IMR-90 (cell line): ENCODE results near the gene KIF6. TPM values are rescaled to one million over a fixed set of nuclear protein-coding genes. Genes with fewer than 3 reads are reported as not detected.

Source experiments
- ATAC-seq: fragments of 200-7000 bp; cut with Tn5 transposase; 2 replicates; pipeline ENCODE4 v1.9.1; 2020; ENCODE audit warnings: low read depth, mild to moderate bottlenecking, moderate library complexity
- BruUV-seq: library from RNA; stranded (reverse); fragments of 400-500 nt; replicated peaks from 2 replicates; lab custom pipeline; 2021; lab: Mats Ljungman, UMichigan
- CTCF ChIA-PET: fragments of 300-600 bp; formaldehyde crosslinking; extraction: SDS; loops from one replicate; lab custom pipeline; 2021; ENCODE audit warnings: antibody characterized with exemption; lab: Yijun Ruan, JAX
- POLR2A ChIA-PET: fragments of 300-600 bp; sonication (Branson Sonifier 250); formaldehyde crosslinking; loops from one replicate; lab custom pipeline; 2022; ENCODE audit warnings: antibody characterized with exemption; ENCODE audit not compliant: unreplicated experiment; lab: Charles Lee
- DNase-seq: peaks from one replicate; pipeline ENCODE4 v3.0.0; 2013
- H2AFZ ChIP-seq: replicated peaks from 2 replicates; pipeline ENCODE3; 2013; ENCODE audit warnings: low read length, mild to moderate bottlenecking; ENCODE audit not compliant: poor library complexity
- H2AK5ac ChIP-seq: 2 replicates; pipeline ENCODE4 v1.6.1; 2013; ENCODE audit warnings: low read depth, low read length, inconsistent platforms
- H2AK9ac ChIP-seq: replicated peaks from 2 replicates; pipeline ENCODE3; 2013; ENCODE audit warnings: mild to moderate bottlenecking, low read depth, low read length, moderate library complexity; ENCODE audit not compliant: poor library complexity
- H2BK120ac ChIP-seq: 2 replicates; pipeline ENCODE4 v1.6.1; 2013; ENCODE audit warnings: low read depth, low read length, inconsistent platforms
- H2BK15ac ChIP-seq: 3 replicates; pipeline ENCODE4 v1.6.1; 2013; ENCODE audit warnings: low read depth, low read length, inconsistent platforms
- H2BK20ac ChIP-seq: 2 replicates; pipeline ENCODE4 v1.6.1; 2013; ENCODE audit warnings: low read depth, mild to moderate bottlenecking, inconsistent platforms, low read length, moderate library complexity
- H2BK5ac ChIP-seq: 2 replicates; pipeline ENCODE4 v1.6.1; 2013; ENCODE audit warnings: mild to moderate bottlenecking, low read depth, low read length, inconsistent platforms; ENCODE audit not compliant: poor library complexity, severe bottlenecking
- H3K14ac ChIP-seq: replicated peaks from 2 replicates; pipeline ENCODE4 v1.6.1; 2013; ENCODE audit warnings: low read depth, low read length, inconsistent platforms
- H3K18ac ChIP-seq: 2 replicates; pipeline ENCODE4 v1.6.1; 2013; ENCODE audit warnings: low read depth, low read length, control low read depth
- H3K23ac ChIP-seq: 2 replicates; pipeline ENCODE4 v1.6.1; 2013; ENCODE audit warnings: low read depth, low read length, inconsistent platforms
- H3K27ac ChIP-seq: 2 replicates; pipeline ENCODE4 v1.5.1; 2013; ENCODE audit warnings: mild to moderate bottlenecking, control low read depth, low read length; ENCODE audit not compliant: insufficient read depth
- H3K27me3 ChIP-seq: 2 replicates; pipeline ENCODE4 v1.6.1; 2013; ENCODE audit warnings: low read length; ENCODE audit not compliant: control insufficient read depth, insufficient read depth
- H3K36me3 ChIP-seq: 2 replicates; pipeline ENCODE4 v1.6.1; 2013; ENCODE audit warnings: low read length, mixed read lengths; ENCODE audit not compliant: control insufficient read depth, insufficient read depth
- H3K4ac ChIP-seq: 2 replicates; pipeline ENCODE4 v1.6.1; 2013; ENCODE audit warnings: low read depth, low read length, inconsistent platforms
- H3K4me1 ChIP-seq: 2 replicates; pipeline ENCODE4 v1.6.1; 2013; ENCODE audit warnings: low read length, mixed read lengths; ENCODE audit not compliant: control insufficient read depth, insufficient read depth
- H3K4me2 ChIP-seq: 2 replicates; pipeline ENCODE4 v1.6.1; 2013; ENCODE audit warnings: low read depth, mild to moderate bottlenecking, control low read depth, low read length, moderate library complexity
- H3K4me3 ChIP-seq: 2 replicates; pipeline ENCODE4 v1.5.1; 2013; ENCODE audit warnings: low read depth, mild to moderate bottlenecking, control low read depth, low read length, moderate library complexity; ENCODE audit not compliant: insufficient read depth
- H3K56ac ChIP-seq: 2 replicates; pipeline ENCODE4 v1.6.1; 2013; ENCODE audit warnings: low read length, inconsistent platforms; ENCODE audit not compliant: insufficient read depth; ENCODE audit errors: extremely low read depth
- H3K79me1 ChIP-seq, 2 experiments: 2 replicates each; pipeline ENCODE4 v1.6.1; 2013; ENCODE audit warnings: low read length in 2 of 2, inconsistent platforms in 1 of 2, low read depth in 1 of 2
- H3K9ac ChIP-seq: 2 replicates; pipeline ENCODE4 v1.6.1; 2013; ENCODE audit warnings: low read depth, low read length, control low read depth
- H3K9me1 ChIP-seq: 2 replicates; pipeline ENCODE4 v1.6.1; 2013; ENCODE audit warnings: low read length, inconsistent platforms; ENCODE audit not compliant: insufficient read depth
- H3K9me3 ChIP-seq: 2 replicates; pipeline ENCODE4 v1.6.1; 2013; ENCODE audit warnings: low read length; ENCODE audit not compliant: control insufficient read depth, insufficient read depth
- H4K20me1 ChIP-seq: 2 replicates; pipeline ENCODE4 v1.6.1; 2013; ENCODE audit warnings: low read length, inconsistent platforms; ENCODE audit not compliant: insufficient read depth
- H4K5ac ChIP-seq: 2 replicates; pipeline ENCODE4 v1.6.1; 2013; ENCODE audit warnings: mild to moderate bottlenecking, low read depth, low read length, control low read depth
- H4K8ac ChIP-seq, 2 experiments: 2 replicates each; pipeline ENCODE4 v1.6.1; 2013; ENCODE audit warnings: low read depth in 2 of 2, low read length in 2 of 2, control low read depth in 1 of 2, inconsistent platforms in 1 of 2
- H4K91ac ChIP-seq: 2 replicates; pipeline ENCODE4 v1.6.1; 2013; ENCODE audit warnings: low read depth, low read length, inconsistent platforms; ENCODE audit not compliant: insufficient read depth
- BHLHE40 ChIP-seq: fragments of 150-350 bp; IDR thresholded peaks from 2 replicates; pipeline ENCODE4 v1.6.1; 2016; ENCODE audit warnings: mild to moderate bottlenecking, low read depth, low read length
- CHD1 ChIP-seq: IDR thresholded peaks from 2 replicates; pipeline ENCODE4 v1.6.1; 2012; ENCODE audit warnings: low read depth, low read length, improper control_type of control experiment
- MAZ ChIP-seq: IDR thresholded peaks from 2 replicates; pipeline ENCODE4 v1.6.1; 2012; ENCODE audit warnings: low read depth, mild to moderate bottlenecking, low read length, improper control_type of control experiment, moderate library complexity, borderline replicate concordance
- MXI1 ChIP-seq: IDR thresholded peaks from 2 replicates; pipeline ENCODE4 v1.6.1; 2012; ENCODE audit warnings: low read depth, mild to moderate bottlenecking, low read length, moderate library complexity, borderline replicate concordance
- NFE2L2 ChIP-seq: fragments of 150-350 bp; IDR thresholded peaks from 2 replicates; pipeline ENCODE4 v1.6.1; 2016; ENCODE audit warnings: low read depth, mild to moderate bottlenecking, low read length
- WGBS, 2 experiments: methylation state at CpG; one replicate each; pipeline versions ENCODE4 v1.1.5 to v1.1.7; 2013; ENCODE audit warnings: missing lambda C conversion rate in 2 of 2; ENCODE audit not compliant: insufficient read length in 1 of 2; ENCODE audit errors: extremely low coverage in 2 of 2; 5-methylcytosine and 5-hydroxymethylcytosine counted together
- dilution Hi-C: fragments of 300-500 bp; cut with HindIII; formaldehyde crosslinking; loops from one replicate; pipeline ENCODE4 v1.14.3; 2018; ENCODE audit warnings: low sequenced_read_pairs; ENCODE audit not compliant: unreplicated experiment
- in situ Hi-C: fragments of 300-500 bp; cut with MboI; formaldehyde crosslinking; loops from 3 replicates; pipeline ENCODE4 v1.14.3; 2019; ENCODE audit warnings: low sequenced_read_pairs, inconsistent platforms, mixed read lengths
- intact Hi-C: fragments of 100-400 bp; cut with micrococcal nuclease; formaldehyde crosslinking; loops from 2 replicates; pipeline ENCODE4 v1.10.0; 2022
- polyA plus RNA-seq, 3 experiments: library from polyadenylated mRNA; depleted of rRNA; stranded (reverse); fragments of >200 nt; gene quantifications; 2 replicates each; pipeline ENCODE4 v1.2.3, GENCODE V29; 2012; ENCODE audit warnings: low replicate concordance in 1 of 3
- total RNA-seq: library from RNA; depleted of rRNA; stranded (reverse); fragments of >200 nt; gene quantifications from 2 replicates; pipeline ENCODE4 v1.2.3, GENCODE V29; 2012

KIF6 gene
- total and polyA plus RNA-seq, 2 of the 4 experiments (the other 2 are of a cell fraction) = under 0.01 to 0.10 TPM

DNA sequence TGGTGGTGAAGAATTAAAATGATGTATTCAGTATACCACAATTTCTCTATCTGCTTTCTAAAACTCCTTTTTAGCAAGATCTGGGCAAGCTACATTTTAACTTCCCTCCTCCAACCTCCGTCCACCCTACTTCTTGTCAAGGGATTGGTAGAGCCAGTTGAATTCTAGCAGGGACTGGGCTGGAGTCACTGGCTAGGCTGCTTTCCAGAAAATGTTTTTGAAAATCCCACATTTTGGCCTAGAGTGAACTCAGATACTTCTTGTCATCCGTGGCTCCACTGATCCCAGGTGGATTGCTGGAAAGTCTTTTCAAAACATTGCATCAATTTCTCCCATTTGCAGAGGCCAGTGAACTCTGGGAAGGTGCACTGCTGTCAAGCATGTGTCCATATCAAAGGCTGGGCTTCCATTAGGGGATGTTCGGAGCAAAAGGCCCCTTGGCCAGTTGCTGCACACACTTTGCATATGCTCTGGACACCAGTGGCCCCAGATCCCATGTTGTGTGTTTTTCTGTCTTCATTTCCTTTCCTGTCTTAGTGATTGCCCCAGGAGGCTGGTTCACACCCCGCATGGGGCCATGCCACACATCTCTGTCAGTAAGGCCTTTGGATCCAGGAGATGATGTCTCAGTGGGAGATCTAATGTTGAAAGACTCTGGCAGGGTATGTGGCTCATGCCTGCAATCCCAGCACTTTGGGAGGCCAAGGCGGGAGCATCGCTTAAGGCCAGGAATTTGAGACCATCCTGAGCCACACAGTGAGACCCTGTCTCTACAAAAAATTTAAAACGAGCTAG, 391.4 kb downstream of the KIF6 start:
- no peaks in the 10 kb centered on the region for H4K20me1 ChIP-seq
- TF ChIP-seq BHLHE40 (no peak), NFE2L2 (no peak), CHD1 (no peak), MXI1 (no peak), MAZ (no peak)
- H4K5ac ChIP-seq = no peak overlapping the region
- no peak overlapping the region for H3K27ac ChIP-seq
- intact Hi-C loops (no loop called here), dilution Hi-C loops (no loop called here), in situ Hi-C loops (no loop called here)
- WGBS, 2 experiments = no CpG with 5 or more reads among the region's 7 CpGs
- no peak overlapping the region for H4K8ac ChIP-seq
- no peak overlapping the region for H2AFZ ChIP-seq
- H2BK20ac ChIP-seq = no peak overlapping the region
- no peak overlapping the region for H3K14ac ChIP-seq
- H3K9me1 ChIP-seq = no peaks in the 10 kb centered on the region
- no peak overlapping the region for H3K4me3 ChIP-seq
- H3K18ac ChIP-seq = no peak overlapping the region
- H3K23ac ChIP-seq = no peak overlapping the region
- no peak overlapping the region for H2AK9ac ChIP-seq
- no peaks in the 10 kb centered on the region for H3K79me1 ChIP-seq
- H3K4me2 ChIP-seq = no peak overlapping the region
- H2AK5ac ChIP-seq = no peak overlapping the region
- CTCF ChIA-PET = no interaction called here
- BruUV-seq = no TSS peak
- DNase-seq (no peak), ATAC-seq (no peak)
- no peak overlapping the region for H2BK120ac ChIP-seq
- no peak overlapping the region for H2BK15ac ChIP-seq
- no peak overlapping the region for H3K9ac ChIP-seq
- no peak overlapping the region for H3K4ac ChIP-seq
- no peak overlapping the region for H3K56ac ChIP-seq
- H4K91ac ChIP-seq = no peak overlapping the region
- H2BK5ac ChIP-seq = no peak overlapping the region
- POLR2A ChIA-PET = no interaction called here
- H3K36me3 ChIP-seq = no peaks in the 10 kb centered on the region
- H3K27me3 ChIP-seq = no peaks in the 10 kb centered on the region; the same call in 1 of the 2 replicates
- no peaks in the 10 kb centered on the region for H3K4me1 ChIP-seq
- H3K9me3 ChIP-seq = no peaks in the 10 kb centered on the region
